Measurements from ENCODE around the gene HOXC6. TPM values are rescaled to one million over a fixed set of nuclear protein-coding genes. Genes with fewer than 3 reads are reported as not detected.

The HOXC6 gene
- total RNA-seq, 1 donor from 2014 or later, result not detected

- no peak for DNase-seq (ENCODE audit: extremely low spot score in 2 of 2)
- peaks cover 16% of the 10 kb centered on the region for H3K4me1 ChIP-seq
- peak overlapping the region; percentile 27 to 37 for H3K4me3 ChIP-seq
- TF ChIP-seq POLR2AphosphoS5 (IDR thresholded peaks at IDR 0.05; ENCODE audit: insufficient read depth in 1 of 2, low read depth in 1 of 2), result peak in 1 of 2 donors; percentile 42
- TF ChIP-seq POLR2A (IDR thresholded peaks at IDR 0.05), result no peak
- TF ChIP-seq, protein P1, sequence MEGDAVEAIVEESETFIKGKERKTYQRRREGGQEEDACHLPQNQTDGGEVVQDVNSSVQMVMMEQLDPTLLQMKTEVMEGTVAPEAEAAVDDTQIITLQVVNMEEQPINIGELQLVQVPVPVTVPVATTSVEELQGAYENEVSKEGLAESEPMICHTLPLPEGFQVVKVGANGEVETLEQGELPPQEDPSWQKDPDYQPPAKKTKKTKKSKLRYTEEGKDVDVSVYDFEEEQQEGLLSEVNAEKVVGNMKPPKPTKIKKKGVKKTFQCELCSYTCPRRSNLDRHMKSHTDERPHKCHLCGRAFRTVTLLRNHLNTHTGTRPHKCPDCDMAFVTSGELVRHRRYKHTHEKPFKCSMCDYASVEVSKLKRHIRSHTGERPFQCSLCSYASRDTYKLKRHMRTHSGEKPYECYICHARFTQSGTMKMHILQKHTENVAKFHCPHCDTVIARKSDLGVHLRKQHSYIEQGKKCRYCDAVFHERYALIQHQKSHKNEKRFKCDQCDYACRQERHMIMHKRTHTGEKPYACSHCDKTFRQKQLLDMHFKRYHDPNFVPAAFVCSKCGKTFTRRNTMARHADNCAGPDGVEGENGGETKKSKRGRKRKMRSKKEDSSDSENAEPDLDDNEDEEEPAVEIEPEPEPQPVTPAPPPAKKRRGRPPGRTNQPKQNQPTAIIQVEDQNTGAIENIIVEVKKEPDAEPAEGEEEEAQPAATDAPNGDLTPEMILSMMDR (IDR thresholded peaks at IDR 0.05), result peak; percentile 85 to 95 (median 95)
- intact Hi-C loops (cut with DNase I), result loop anchor here (2.0 to 5.0 kb wide), 2 partner anchors 185 to 201 kb away; no protein-coding TSS in a partner anchor
- H3K27ac ChIP-seq, result no peak overlapping the region
- H3K27me3 ChIP-seq, result peaks cover 19% of the 10 kb centered on the region
- no peaks in the 10 kb centered on the region for H3K9me3 ChIP-seq
- H3K36me3 ChIP-seq, result no peaks in the 10 kb centered on the region
Measured at GRCh38 chr12:54005853-54006558, 22.2 kb upstream of the HOXC6 start.

DNA sequence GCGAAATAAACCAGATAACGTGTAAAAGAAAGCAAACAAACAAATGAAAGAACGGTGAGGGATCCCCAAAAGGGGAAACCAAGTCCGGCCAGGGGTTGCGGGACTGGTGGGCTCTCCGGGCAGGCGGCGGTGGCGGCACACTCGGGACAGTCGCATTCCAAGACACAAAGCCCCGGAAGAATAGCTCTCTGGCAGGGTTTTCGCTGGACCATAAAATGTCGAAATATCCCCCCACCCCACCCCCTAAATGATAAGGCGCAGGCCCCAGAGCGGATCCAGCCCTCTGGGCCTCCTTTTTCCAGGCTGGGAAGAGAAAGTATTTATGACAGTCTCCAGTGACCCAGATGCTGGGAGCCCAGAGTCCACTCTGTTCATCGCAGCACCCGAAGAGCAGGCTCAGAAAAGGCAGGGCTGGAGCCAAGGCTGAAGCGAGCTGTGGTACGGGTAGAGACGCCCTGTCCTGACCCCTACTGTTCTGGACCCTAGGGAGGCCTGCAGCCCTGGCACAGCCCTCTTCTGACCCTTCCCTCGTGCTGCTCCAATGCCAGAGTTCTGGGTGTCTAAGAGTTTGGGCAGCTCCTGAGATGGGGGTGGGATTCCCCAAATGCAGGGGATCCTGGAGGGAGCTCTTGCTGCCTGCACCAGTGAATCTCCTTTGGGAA lies 21.6 kb upstream of the HOXC6 start:
- Histone ChIP-seq H3K4me3 (peak overlapping the region; percentile 27 to 37), H3K4me1 (peaks cover 16% of the 10 kb centered on the region), H3K9me3 (no peaks in the 10 kb centered on the region), H3K27ac (no peak overlapping the region), H3K36me3 (no peaks in the 10 kb centered on the region), H3K27me3 (peaks cover 19% of the 10 kb centered on the region)
- intact Hi-C loops (cut with DNase I), result loop anchor here (2.0 to 5.0 kb wide), 2 partner anchors 184 to 201 kb away; no protein-coding TSS in a partner anchor
- TF ChIP-seq POLR2A (IDR thresholded peaks at IDR 0.05) (no peak), POLR2AphosphoS5 (IDR thresholded peaks at IDR 0.05; ENCODE audit: insufficient read depth in 1 of 2, low read depth in 1 of 2) (no peak)
- TF ChIP-seq, protein P1 (IDR thresholded peaks at IDR 0.05), result no peak
- no peak for DNase-seq (ENCODE audit: extremely low spot score in 2 of 2)

- Histone ChIP-seq H3K4me1 (peaks cover 16% of the 10 kb centered on the region), H3K27me3 (peaks cover 21% of the 10 kb centered on the region), H3K27ac (no peak overlapping the region), H3K4me3 (no peak overlapping the region), H3K9me3 (no peaks in the 10 kb centered on the region), H3K36me3 (no peaks in the 10 kb centered on the region)
- DNase-seq (ENCODE audit: extremely low spot score in 2 of 2), result no peak
- TF ChIP-seq POLR2AphosphoS5 (IDR thresholded peaks at IDR 0.05; ENCODE audit: insufficient read depth in 1 of 2, low read depth in 1 of 2) (no peak), POLR2A (IDR thresholded peaks at IDR 0.05) (no peak)
- TF ChIP-seq, protein P1 (IDR thresholded peaks at IDR 0.05), result no peak
- intact Hi-C loops (cut with DNase I), result loop anchor here (2.0 to 5.0 kb wide), 2 partner anchors 183 to 200 kb away; no protein-coding TSS in a partner anchor
Measured at GRCh38 chr12:54007538-54008259, 20.5 kb upstream of the HOXC6 start.

DNA sequence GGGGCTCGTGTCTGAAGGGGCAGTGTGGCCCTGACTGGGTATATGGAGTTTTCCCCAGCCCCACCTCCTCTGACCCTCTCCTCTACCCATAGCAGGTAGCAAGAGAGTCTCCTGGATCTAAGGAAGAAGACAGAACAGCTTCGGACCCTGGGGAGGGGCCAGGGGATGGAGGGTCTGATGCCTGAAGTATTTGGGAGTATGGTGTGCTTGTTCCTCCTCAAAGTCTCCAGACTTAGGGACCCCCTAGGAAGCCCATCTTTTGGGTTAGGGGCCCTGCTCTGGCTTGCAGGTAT lies 20.0 kb upstream of the HOXC6 start:
- intact Hi-C loops (cut with DNase I), result loop anchor here (5.0 kb wide), 1 partner anchor 199 kb away; no protein-coding TSS in a partner anchor

More for the DNA sequence above, 20.0 kb upstream of the HOXC6 start:
- no peaks in the 10 kb centered on the region for H3K9me3 ChIP-seq
- H3K27ac ChIP-seq, result no peak overlapping the region
- H3K4me1 ChIP-seq, result peaks cover 16% of the 10 kb centered on the region
- no peak for DNase-seq (ENCODE audit: extremely low spot score in 2 of 2)
- no peak overlapping the region for H3K4me3 ChIP-seq
- H3K27me3 ChIP-seq, result peaks cover 21% of the 10 kb centered on the region
- H3K36me3 ChIP-seq, result no peaks in the 10 kb centered on the region
- TF ChIP-seq POLR2AphosphoS5 (IDR thresholded peaks at IDR 0.05; ENCODE audit: insufficient read depth in 1 of 2, low read depth in 1 of 2), result no peak
- TF ChIP-seq, protein P1 (IDR thresholded peaks at IDR 0.05), result no peak
- TF ChIP-seq POLR2A (IDR thresholded peaks at IDR 0.05), result no peak
